ENCODE data around the gene C3orf52.

DNA sequence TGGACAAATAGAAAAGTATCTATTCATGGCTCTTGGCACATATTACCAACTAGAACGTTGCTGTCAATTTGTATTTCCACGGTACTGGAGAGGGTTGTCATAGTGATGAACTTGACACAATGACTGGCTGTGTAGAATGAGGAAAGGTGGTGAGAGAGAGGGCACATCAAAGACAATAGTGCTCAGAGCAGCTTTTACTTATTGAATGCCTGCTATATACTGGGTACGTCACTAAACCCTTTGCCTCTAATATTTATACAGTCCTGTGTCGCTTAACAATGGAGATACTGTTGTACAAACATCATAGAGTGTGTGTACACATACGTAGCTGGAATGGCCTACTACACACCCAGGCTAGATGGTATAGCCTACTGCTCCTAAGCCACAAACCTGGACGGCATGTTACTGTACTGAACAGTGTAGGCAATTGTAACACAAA, 43.3 kb upstream of the C3orf52 start:
- TF ChIP-seq, protein P1, sequence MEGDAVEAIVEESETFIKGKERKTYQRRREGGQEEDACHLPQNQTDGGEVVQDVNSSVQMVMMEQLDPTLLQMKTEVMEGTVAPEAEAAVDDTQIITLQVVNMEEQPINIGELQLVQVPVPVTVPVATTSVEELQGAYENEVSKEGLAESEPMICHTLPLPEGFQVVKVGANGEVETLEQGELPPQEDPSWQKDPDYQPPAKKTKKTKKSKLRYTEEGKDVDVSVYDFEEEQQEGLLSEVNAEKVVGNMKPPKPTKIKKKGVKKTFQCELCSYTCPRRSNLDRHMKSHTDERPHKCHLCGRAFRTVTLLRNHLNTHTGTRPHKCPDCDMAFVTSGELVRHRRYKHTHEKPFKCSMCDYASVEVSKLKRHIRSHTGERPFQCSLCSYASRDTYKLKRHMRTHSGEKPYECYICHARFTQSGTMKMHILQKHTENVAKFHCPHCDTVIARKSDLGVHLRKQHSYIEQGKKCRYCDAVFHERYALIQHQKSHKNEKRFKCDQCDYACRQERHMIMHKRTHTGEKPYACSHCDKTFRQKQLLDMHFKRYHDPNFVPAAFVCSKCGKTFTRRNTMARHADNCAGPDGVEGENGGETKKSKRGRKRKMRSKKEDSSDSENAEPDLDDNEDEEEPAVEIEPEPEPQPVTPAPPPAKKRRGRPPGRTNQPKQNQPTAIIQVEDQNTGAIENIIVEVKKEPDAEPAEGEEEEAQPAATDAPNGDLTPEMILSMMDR (IDR thresholded peaks at IDR 0.05; ENCODE audit: poor library complexity), result no peak
- no peak for TF ChIP-seq EZH2 (IDR thresholded peaks at IDR 0.05; ENCODE audit: borderline replicate concordance)
